C1 segment of cervical spinal cord (tissue), 14 donors: ENCODE data around the gene TPGS2.
"Not testable (repeated sequence)": the region's sequence is repeated elsewhere in the genome, so short reads cannot be mapped to it uniquely, and the experiment has no call there.

Experiments used
- DNase-seq, 14 donors: peaks; one replicate each; lab custom pipeline; 2025; lab: John Stamatoyannopoulos, UW

TPGS2 gene

GRCh38 chr18:36775396-36775795 lies 53.4 kb downstream of the TPGS2 start:
- DNase-seq: no peak

DNA sequence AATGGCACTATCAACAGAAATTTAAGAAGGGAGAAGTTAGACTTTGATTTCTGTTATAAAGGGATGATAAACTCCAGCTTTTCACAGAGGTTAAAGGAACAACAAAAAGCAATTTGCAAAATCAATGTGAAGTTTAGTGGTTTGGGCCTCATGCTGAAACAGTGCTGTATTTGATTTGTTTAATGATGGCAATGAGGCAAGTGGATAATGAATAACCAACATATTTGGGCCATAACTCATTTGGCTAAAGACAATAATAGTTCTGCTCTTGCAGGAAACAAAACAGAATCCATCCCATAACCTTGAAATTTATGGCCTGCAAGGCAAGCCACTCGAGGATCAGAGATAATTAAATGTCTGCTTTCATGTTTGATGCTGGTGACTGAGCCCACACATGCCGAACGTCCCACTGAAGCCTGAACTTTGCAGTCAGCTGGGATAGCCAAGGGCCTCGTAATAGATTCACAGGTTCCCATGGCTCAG lies 56.5 kb downstream of the TPGS2 start:
- no peak for DNase-seq

DNA sequence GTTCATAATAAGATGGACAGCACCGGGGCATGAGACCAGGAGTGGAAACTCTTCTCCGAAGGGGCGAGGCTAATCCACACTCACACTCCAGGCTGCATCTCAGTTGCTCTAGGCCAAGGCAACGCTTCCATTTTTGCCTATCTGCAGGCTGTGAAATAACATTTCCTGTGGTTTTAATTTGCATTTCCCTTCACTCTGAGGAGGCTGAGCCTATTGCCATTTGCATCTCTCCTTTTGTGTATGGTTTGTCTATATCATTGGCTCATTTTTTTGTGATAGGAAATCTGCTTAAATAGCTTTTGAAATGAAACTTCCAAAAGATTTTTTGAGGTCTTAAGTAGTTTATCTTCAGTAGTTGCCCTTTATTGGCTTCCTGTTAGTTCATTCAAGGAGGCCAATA lies 57.6 kb downstream of the TPGS2 start:
- no peak for DNase-seq

GRCh38 chr18:36770315-36770946 lies 58.4 kb downstream of the TPGS2 start:
- no peak for DNase-seq

- no peak for DNase-seq
Measured at GRCh38 chr18:36769611-36770314, 59.0 kb downstream of the TPGS2 start.

- no peak for DNase-seq
Measured at GRCh38 chr18:36769172-36769571, 59.6 kb downstream of the TPGS2 start.

DNA sequence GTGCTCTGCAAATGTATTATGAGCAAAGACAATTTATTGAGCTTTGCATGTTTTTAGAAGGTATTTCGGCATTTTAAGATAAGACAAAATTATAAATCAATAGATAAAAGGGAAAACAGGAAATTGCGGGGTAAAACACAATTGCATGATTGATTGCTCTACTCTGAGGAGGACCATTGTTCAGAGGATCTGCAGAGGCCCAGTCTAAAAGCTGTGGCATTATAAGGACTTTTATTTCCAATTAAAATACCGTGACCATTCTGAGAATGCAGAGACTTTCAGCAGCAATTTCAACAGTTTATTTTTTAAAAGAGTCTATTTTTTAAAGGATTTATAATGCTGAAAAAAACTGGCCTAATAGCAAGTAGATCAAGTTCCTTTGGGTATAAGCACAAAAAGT lies 62.0 kb downstream of the TPGS2 start:
- no peak for DNase-seq

DNA sequence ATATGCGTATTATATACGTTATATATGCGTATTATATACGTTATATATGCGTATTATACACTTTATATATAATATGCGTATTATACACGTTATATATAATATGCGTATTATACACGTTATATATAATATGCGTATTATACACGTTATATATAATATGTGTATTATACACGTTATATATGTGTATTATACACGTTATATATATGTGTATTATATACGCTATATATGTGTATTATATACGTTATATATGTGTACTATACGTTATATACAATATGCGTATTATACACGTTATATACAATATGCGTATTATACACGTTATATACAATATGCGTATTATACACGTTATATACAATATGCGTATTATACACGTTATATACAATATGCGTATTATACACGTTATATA lies 65.8 kb downstream of the TPGS2 start:
- DNase-seq: not testable (repeated sequence)

DNA sequence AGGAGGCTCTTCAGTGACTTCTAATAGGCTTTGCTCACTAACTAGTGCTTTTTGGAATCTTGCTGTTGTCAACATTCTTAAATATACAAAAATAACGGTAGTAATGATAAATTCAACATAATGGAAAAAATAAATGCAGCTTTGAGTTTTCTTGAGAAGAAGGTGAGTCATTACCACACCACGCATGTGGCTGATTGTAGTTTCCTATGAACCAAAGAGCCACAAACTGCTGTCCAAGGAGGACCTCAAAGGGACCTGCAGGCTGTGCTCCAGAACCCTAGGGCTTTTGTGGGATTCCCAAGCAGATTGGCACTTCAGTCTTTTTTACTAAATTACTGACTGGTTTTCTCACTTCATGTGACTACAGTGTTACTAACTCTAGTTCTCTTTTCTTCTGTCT lies 66.7 kb downstream of the TPGS2 start:
- no peak for DNase-seq

GRCh38 chr18:36761186-36761698 lies 67.6 kb downstream of the TPGS2 start:
- DNase-seq: no peak

GRCh38 chr18:36760598-36760997 lies 68.2 kb downstream of the TPGS2 start:
- no peak for DNase-seq

DNA sequence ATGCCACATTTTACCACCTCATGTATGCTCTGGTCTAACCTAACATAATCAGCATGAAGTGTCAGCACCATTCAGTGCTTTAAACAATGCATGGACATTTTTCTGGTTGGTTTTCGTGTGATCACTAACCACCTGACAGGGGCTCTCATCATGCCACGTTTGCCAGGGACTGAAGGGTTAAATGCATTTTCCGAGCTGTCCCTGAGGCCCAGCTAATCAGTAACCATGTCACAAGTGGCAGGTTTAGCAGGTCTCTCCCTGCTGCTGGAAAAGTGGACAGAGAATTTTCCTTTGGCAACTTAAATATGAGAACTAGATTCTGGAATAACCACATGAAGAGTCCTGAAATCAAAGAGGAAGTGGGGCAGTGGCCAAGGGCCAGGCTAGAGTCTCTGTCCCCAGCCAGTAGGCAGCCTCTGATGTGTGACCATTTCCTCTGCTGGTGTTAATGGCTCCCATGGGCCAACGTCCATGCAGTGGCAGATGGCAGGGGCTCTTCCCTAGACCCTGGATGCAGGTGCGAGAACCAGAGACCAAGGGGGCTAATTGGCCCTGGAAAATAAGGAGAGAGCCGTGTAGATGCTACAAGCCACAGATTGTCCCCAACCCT lies 69.5 kb downstream of the TPGS2 start:
- no peak for DNase-seq

DNA sequence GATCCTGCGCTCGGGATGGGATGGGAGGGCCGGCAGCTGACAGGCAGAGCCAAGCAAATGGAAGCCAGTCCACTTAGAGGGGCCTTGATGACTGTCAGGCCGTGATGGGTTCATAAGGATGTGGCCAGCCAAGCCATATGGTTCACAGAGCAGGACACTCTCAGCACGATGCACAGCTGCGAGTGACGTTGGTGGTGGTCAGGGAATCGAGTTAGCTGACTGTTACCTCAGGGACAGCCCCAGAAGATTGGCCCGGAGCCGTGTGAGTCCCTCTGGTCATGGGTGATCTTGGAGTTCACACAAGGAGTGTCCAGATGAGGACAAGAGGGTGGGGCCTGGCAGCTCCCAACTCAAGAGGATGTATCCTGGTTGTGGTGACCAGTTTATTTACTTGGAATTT lies 70.2 kb downstream of the TPGS2 start:
- no peak for DNase-seq

DNA sequence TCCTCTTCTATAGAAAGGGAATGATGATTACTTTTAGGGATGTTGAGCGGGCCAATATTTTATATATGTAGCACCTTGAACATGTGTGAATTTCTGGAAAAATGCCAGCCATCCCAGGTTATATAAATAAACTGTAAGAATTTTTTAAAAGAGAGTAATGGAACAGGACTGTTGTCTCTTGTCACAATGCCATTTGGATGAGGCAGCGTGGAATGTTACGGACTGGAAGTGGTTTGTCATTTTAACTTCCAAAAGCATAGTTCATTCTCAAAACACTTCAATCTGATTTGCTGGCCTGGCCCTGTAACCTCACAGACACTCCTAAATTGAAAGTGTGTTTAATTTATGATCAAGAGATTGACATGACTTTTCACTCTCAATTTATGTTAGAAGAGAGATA lies 70.8 kb downstream of the TPGS2 start:
- DNase-seq: no peak

GRCh38 chr18:36757081-36757480 lies 71.7 kb downstream of the TPGS2 start:
- no peak for DNase-seq

GRCh38 chr18:36756242-36756641 lies 72.6 kb downstream of the TPGS2 start:
- DNase-seq: no peak

DNA sequence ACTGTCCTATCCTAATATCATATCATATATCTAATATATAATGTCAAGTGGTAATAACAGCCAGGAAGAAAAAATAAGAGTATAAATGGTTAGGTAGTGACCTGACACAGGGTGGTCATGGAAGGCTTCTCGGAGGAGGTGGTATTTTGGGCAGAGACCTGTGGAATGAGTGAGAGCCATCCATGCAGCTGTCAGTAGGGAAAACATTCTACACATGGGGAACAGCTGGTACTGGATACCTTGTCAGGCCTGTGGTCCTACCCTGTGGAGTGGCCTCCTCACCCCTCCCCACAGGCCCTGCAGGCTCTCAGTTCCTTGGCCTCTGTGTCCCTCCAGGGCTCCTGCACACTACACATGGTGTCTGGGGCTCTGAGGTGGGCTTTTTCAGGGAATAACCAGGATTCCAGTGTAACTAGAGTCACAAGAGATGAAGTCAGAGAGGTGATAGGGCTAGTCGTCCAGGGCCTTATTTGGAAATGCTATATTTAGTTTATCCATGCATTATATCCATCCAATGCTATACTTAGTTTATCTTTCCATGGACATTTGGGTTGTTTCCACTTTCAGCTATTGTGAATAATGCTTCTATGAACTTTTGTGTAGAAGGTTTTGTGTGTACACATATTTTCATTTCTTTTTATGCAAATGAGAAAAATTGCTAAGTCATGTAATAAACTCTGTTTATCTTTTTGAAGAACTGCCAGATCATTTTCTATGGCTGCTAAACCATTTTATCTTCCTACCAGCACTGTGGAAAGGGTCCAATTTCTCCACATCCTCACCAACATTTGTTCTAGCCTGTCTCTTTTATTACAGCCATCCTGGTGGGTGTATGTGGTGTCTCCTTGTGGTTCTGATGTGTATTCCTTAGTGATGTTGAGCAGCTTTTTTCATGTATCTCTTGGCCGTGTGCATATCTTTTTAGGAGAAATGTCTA lies 75.6 kb downstream of the TPGS2 start:
- no peak for DNase-seq

- no peak for DNase-seq
Measured at GRCh38 chr18:36745219-36745975, 83.4 kb downstream of the TPGS2 start.

GRCh38 chr18:36744261-36744876 lies 84.4 kb downstream of the TPGS2 start:
- no peak for DNase-seq
